Heart right ventricle (tissue), 16 donors: ENCODE data around the gene HOXA3. TPM values are rescaled to one million over a fixed set of nuclear protein-coding genes. Genes with fewer than 3 reads are reported as not detected.
A peak's percentile ranks its signal among the peaks of the same experiment; 100 is the strongest.

Experiments used
- ATAC-seq, 8 donors: fragments of 200-7000 bp; cut with Tn5 transposase; one replicate each; pipeline ENCODE4 v1.9.1; 2020; ENCODE audit warnings: mild to moderate bottlenecking in 8 of 8, moderate library complexity in 8 of 8, moderate number of reproducible peaks in 1 of 8
- DNase-seq, 2 donors: peaks; one replicate each; pipeline ENCODE4 v3.0.0-alpha.2; 2020
- H3K27ac ChIP-seq, 10 donors: fragments of 200-600 bp; sonication (generic) in 2 of 10; one replicate each; pipeline versions ENCODE4 v1.5.0 to v1.8.0; 2020 to 2022; ENCODE audit warnings: mild to moderate bottlenecking in 3 of 10
- H3K27me3 ChIP-seq, 7 donors: fragments of 200-600 bp; one replicate each; pipeline ENCODE4 v1.8.0; 2021 to 2022; ENCODE audit warnings: mild to moderate bottlenecking in 2 of 7
- H3K36me3 ChIP-seq, 9 donors: fragments of 200-600 bp; sonication (generic) in 1 of 9; one replicate each; pipeline versions ENCODE4 v1.5.0 to v1.8.0; 2020 to 2022; ENCODE audit warnings: mild to moderate bottlenecking in 2 of 9
- H3K4me1 ChIP-seq, 9 donors: fragments of 200-600 bp; sonication (generic) in 1 of 9; one replicate each; pipeline versions ENCODE4 v1.5.0 to v1.8.0; 2020 to 2022; ENCODE audit warnings: mild to moderate bottlenecking in 4 of 9
- H3K4me3 ChIP-seq, 10 donors: fragments of 200-600 bp; sonication (generic) in 2 of 10; one replicate each; pipeline versions ENCODE4 v1.5.0 to v1.8.0; 2020 to 2022; ENCODE audit warnings: mild to moderate bottlenecking in 7 of 10, moderate library complexity in 2 of 10
- H3K9me3 ChIP-seq, 11 donors: fragments of 200-600 bp in 10 of 11; sonication (generic) in 2 of 11; one replicate each; pipeline versions ENCODE4 v1.5.0 to v1.8.0; 2013 to 2022; ENCODE audit warnings: mild to moderate bottlenecking in 2 of 11, control low read depth in 1 of 11, moderate library complexity in 1 of 11
- WGBS, 2 donors: extraction: QIAGEN DNeasy Blood & Tissue Kit; methylation state at CpG; one replicate each; pipeline ENCODE4 v1.1.7; 2013; ENCODE audit warnings: inconsistent platforms in 1 of 2; 5-methylcytosine and 5-hydroxymethylcytosine counted together
- intact Hi-C, 10 donors: fragments of 100-400 bp; cut with DNase I; formaldehyde crosslinking; loops; one replicate each; pipeline versions ENCODE4 v1.11.1 to v1.14.2; 2022
- polyA plus RNA-seq, 2 donors: library from polyadenylated mRNA; stranded (reverse); fragments of 200-250 nt; gene quantifications; one replicate each; pipeline ENCODE4 v1.2.3, GENCODE V29; 2013
- total RNA-seq, 10 donors: library from RNA; stranded (reverse); fragmentation: NEBNext Ultra II Directional in 3 of 10; extraction: Animal tissue kit (Norgen Biotek cat#: 25700) in 3 of 10; gene quantifications; one replicate each; pipeline versions ENCODE4 v1.2.1 to v1.2.4, GENCODE V29; 2021 to 2023
- TF ChIP-seq, protein P1 (sequence below), 9 donors: fragments of 200-600 bp; sonication (generic) in 2 of 9; IDR thresholded peaks; one replicate each; pipeline versions ENCODE4 v1.5.0 to v1.8.0; 2021 to 2022; ENCODE audit warnings: antibody characterized with exemption in 9 of 9, mild to moderate bottlenecking in 5 of 9, moderate library complexity in 1 of 9
- donor health status: Arrhythmogenic right ventricular cardiomyopathy.
- donor health status: ischemic (EF 13 %, LVEDD 7.1; RV severe dilation, severe dysfunction).
- donor health status: healthy with polysubstance abuse.
- donor health status: DM: no; HTN: yes; CAD: no.
- donor health status: DM: no; HTN: no; CAD: no.
- donor health status: ischemic (EF 25% LVEDD 6.9; RV normal size, moderate dysfunction).
- donor health status: ischemic (EF 25% LVEDD 5.7; RV mildly dilated, moderate dysfunction).
- donor health status: healthy.
- donor health status: DM: yes; HTN: yes; CAD: no.
- donor health status: Ischemic cardiomyopathy.
- donor health status: ischemic (EF 35%, LVEDD 5.7; RV mildly dilated, moderate dysfunction).
- donor health status: nonischemic (EF 11% LVEDD 7.7; RV severe dilation, severe dysfunction).
- donor health status: DM: yes; HTN: yes; CAD: no.
- donor health status: PGD.
- donor health status: ischemic (EF 29% LVEDD 5.4; RV normal size, mild dysfunction).
- donor health status: nonischemic (EF 23%, LVEDD 6.1; RV moderate dilation, normal function).

Gene HOXA3
- total and polyA plus RNA-seq, 12 donors, result 0.11 to 1.5 (median 0.24) TPM; not detected in 2

DNA sequence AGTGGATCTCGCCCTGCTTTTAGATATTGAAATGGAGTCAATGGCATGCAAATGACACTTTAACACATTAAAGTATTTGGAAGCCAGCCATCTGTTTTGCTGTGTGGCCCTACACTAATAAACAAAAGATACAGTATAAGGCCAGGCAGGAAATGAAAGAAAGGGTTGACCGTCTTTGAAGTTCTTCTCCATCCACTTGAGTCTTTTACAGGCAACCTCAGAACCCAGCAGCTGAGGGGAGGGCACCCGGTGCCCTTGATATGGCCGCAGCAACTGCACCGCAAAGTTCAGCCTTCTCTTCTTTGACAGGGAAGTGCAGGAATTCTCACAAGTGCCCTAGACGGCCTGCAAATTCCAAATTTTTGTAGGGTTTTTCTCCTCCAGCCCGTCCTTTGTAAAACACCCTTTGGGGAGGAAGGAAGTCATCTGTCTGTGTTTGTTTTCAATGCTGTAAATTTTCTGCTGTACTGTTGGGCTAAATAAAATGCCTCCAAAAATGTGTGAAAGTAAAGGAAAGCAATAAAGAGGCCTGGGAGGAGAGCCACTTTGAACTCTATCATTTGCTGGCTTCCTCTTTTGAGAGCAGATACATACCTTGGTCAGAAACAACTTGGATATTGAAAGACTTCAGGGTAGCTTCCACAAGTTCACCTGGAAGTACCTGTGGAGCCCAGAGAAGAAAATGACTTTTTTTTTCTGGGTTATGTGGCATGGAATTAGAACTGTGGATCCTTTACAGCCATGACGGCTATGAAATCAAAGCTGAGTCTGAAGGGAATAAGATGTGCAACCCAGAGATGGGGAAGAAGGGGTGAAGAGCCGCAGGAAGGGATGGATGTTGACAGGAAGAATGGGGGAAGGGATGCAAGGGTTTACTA lies 60.2 kb downstream of the HOXA3 start:
- intact Hi-C loops, result no loop called here
- TF ChIP-seq, protein P1, sequence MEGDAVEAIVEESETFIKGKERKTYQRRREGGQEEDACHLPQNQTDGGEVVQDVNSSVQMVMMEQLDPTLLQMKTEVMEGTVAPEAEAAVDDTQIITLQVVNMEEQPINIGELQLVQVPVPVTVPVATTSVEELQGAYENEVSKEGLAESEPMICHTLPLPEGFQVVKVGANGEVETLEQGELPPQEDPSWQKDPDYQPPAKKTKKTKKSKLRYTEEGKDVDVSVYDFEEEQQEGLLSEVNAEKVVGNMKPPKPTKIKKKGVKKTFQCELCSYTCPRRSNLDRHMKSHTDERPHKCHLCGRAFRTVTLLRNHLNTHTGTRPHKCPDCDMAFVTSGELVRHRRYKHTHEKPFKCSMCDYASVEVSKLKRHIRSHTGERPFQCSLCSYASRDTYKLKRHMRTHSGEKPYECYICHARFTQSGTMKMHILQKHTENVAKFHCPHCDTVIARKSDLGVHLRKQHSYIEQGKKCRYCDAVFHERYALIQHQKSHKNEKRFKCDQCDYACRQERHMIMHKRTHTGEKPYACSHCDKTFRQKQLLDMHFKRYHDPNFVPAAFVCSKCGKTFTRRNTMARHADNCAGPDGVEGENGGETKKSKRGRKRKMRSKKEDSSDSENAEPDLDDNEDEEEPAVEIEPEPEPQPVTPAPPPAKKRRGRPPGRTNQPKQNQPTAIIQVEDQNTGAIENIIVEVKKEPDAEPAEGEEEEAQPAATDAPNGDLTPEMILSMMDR (IDR thresholded peaks at IDR 0.05), result no peak
- 22 to 24% methylated on average over 9 of the region's 9 CpGs for WGBS, 2 donors

DNA sequence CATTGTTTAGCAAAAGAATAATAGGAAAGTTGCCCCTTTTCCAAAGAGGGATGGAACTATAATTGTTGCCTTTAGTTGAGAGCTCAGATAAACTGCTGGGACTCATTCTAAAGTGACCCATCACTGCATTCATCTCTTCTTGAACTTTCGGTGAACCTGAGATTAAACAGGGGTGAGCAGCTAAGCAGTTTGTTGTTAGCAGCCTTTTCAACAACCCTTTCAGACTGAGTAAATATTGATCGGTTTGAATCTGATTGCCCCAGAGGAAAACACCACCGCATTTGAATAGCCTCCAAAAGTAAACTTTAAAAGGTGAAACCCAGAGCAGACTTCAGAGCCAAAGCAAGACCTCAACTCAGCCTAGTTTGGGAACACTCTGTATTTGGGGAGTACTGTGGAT lies 61.3 kb downstream of the HOXA3 start:
- Histone ChIP-seq H3K36me3 (no peaks in the 10 kb centered on the region), H3K27ac (no peak overlapping the region), H3K27me3 (peaks cover 8 to 100% (median 99%) of the 10 kb centered on the region in 7 donors), H3K4me3 (no peak overlapping the region), H3K4me1 (peaks cover 0 to 22% (median 4%) of the 10 kb centered on the region in 9 donors), H3K9me3 (no peaks in the 10 kb centered on the region)
- ATAC-seq (no peak), DNase-seq (no peak)
- intact Hi-C loops, result no loop called here
- TF ChIP-seq, protein P1 (IDR thresholded peaks at IDR 0.05), result no peak
- WGBS, 2 donors, result 13 to 21% methylated on average over 3 of the region's 3 CpGs

More for the DNA sequence above, 60.2 kb downstream of the HOXA3 start:
- peaks cover 12 to 100% (median 100%) of the 10 kb centered on the region in 7 donors for H3K27me3 ChIP-seq
- H3K9me3 ChIP-seq, result no peaks in the 10 kb centered on the region
- ATAC-seq (no peak), DNase-seq (no peak)
- no peaks in the 10 kb centered on the region for H3K36me3 ChIP-seq
- no peak overlapping the region for H3K27ac ChIP-seq
- H3K4me1 ChIP-seq, result peaks cover 0 to 31% (median 15%) of the 10 kb centered on the region in 9 donors
- no peak overlapping the region for H3K4me3 ChIP-seq

DNA sequence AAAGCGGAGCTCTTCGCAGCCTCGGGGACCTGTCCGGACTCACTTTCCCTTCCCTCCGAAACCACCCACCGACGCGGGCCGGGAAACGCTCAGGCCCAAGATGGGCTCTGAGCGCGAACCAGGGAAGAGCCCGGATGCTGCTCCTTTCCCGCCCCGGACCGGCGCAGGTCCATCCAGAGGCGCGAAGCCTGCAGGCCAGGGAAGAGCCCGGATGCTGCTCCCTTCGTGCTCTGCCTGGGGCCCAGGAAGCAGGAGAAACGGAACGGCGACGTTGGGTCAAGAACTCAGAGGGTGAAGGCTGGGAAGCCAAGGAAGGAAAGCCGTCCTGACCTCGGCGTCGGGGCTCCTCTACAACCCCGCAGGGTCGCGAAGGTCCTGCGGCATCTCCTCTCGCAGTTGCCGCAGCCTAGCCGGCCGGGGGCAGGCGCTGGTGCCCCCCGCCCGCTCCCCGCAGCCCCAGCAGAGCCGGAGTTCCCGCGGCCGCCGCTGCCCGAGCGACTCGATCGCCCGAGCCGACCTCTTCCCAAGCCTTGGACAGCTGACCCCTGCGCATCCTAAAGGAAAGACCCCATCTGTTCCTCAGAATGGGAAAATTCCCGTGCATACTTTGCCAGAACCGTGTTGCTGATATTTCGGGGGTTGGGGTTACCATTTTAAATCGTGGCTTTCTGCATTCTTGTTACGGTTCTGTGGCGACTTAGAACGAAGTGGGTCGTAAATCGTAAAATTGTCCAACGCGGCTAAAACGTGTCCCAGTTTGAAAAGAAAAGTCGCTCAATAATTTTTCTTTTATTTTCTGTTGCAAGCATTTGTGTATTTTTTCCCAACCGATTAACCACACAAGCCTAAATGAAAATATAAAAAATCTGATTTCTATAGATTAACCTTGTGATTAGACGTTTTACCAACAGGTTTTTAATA lies 64.1 kb downstream of the HOXA3 start:
- intact Hi-C loops, result no loop called here
- ATAC-seq (no peak), DNase-seq (no peak)
- 11 to 13% methylated on average over 59 to 68 of the region's 68 CpGs for WGBS, 2 donors
- H3K4me3 ChIP-seq, result peak overlapping the region in 1 of 10 donors; percentile 10
- peaks cover 8 to 94% (median 88%) of the 10 kb centered on the region in 7 donors for H3K27me3 ChIP-seq
- no peak overlapping the region for H3K27ac ChIP-seq
- TF ChIP-seq, protein P1 (IDR thresholded peaks at IDR 0.05), result no peak
- H3K36me3 ChIP-seq, result no peaks in the 10 kb centered on the region
- H3K9me3 ChIP-seq, result no peaks in the 10 kb centered on the region
- H3K4me1 ChIP-seq, result peaks cover 0 to 12% (median 0%) of the 10 kb centered on the region in 9 donors

DNA sequence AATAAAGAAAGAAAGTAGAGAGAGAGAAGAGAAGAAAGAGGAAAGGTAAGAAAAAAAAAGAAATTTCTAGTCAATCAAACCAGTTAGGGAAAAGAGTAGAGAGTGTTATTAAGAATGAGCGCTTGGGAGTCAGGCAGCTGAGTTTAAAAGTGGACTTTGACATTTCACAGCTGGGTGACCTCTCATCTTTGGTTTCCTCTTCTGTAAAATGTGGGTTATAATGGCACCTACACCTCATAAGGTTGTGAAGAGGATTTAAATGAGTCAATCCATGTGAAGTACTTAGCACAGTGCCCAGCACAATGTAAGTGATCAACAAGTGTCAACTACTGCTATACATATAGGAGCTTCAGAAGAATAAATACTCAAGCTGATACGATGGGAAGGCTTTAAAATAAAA lies 68.7 kb downstream of the HOXA3 start:
- H3K36me3 ChIP-seq, result no peaks in the 10 kb centered on the region
- ATAC-seq, result no peak
- intact Hi-C loops, result no loop called here
- 72 to 77% methylated on average over 2 of the region's 2 CpGs for whole genome bisulfite sequencing, 2 donors
- peaks cover 0 to 16% (median 0%) of the 10 kb centered on the region in 9 donors for H3K4me1 ChIP-seq
- no peak overlapping the region for H3K4me3 ChIP-seq
- TF ChIP-seq, protein P1 (IDR thresholded peaks at IDR 0.05), result no peak
- peaks cover 8 to 78% (median 55%) of the 10 kb centered on the region in 7 donors for H3K27me3 ChIP-seq
- no peak for DNase-seq
- no peak overlapping the region for H3K27ac ChIP-seq
- no peaks in the 10 kb centered on the region for H3K9me3 ChIP-seq
